ENCODE data around the gene DCLK2.
"Not testable (repeated sequence)": the region's sequence is repeated elsewhere in the genome, so short reads cannot be mapped to it uniquely, and the experiment has no call there.

DCLK2 gene

DNA sequence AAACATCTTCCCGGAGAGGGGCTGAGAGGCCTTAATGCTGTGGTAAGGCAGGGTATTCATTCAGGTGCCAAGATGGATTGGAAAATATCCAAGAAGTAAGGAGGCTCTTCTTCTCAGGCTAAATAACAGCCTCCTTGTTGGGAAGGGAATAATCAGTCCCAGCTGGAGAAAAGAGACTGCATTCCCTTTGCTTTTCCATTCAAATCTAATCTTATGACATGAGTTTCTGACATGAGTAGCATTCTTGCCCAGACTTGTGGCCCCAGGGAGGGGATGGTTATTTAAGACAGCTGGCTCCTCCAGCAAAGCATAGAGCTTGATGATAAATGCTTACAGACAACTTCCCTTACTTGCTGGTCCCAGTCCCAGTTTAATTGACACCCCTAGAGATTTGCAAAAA, 98.3 kb downstream of the DCLK2 start:
- Mint-ChIP-seq H3K4me3 (no peak overlapping the region), H3K9me3 (no peaks in the 10 kb centered on the region), H3K4me1 (no peaks in the 10 kb centered on the region), H3K36me3 (no peaks in the 10 kb centered on the region), H3K27me3 (peaks cover 3% of the 10 kb centered on the region), H3K27ac (no peak overlapping the region)

DNA sequence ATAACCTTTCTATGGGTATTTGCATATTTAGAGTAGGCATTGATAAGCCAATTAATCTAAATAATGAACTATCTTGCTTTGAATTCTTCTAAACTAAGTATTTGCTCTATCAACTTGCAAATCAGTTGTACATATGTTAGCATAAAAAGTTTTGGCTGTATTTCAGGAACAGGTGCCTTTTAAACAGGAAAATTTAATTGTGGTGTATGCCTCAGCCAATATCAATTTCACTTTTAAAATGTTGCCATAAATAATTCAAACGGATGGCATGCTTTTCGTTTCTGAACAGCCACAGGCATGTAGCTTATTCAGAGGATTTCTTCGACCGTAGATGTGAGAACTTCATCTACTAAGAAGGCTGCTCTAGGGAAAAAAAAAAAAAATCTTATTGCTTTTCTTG, 99.9 kb downstream of the DCLK2 start:
- H3K36me3 Mint-ChIP-seq = no peaks in the 10 kb centered on the region
- H3K27me3 Mint-ChIP-seq = peaks cover 3% of the 10 kb centered on the region
- no peaks in the 10 kb centered on the region for H3K4me1 Mint-ChIP-seq
- no peak overlapping the region for H3K27ac Mint-ChIP-seq
- H3K9me3 Mint-ChIP-seq = no peaks in the 10 kb centered on the region
- H3K4me3 Mint-ChIP-seq = no peak overlapping the region

DNA sequence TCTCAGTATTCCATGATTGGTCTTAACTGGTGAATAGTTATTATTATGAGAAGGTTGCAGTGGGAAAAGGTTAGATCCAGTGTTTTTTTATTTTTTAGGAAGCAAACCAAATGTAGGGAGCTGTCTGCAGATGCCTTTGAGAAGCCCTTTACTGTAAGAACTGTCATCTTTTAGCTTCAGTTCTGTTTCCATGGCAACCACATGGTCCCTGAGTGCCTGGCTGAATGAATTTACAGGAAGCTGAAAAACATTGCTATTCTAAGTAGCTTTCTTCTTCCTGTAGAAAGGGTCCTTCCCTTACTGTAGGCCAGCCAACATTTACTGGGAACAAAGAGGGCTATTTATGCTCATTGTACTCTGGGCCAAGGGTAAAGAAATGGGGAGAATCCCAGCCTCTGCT, 103.3 kb downstream of the DCLK2 start:
- Mint-ChIP-seq H3K27me3 (peaks cover 9% of the 10 kb centered on the region), H3K36me3 (no peaks in the 10 kb centered on the region), H3K4me3 (no peak overlapping the region), H3K9me3 (no peaks in the 10 kb centered on the region), H3K27ac (no peak overlapping the region), H3K4me1 (no peaks in the 10 kb centered on the region)

DNA sequence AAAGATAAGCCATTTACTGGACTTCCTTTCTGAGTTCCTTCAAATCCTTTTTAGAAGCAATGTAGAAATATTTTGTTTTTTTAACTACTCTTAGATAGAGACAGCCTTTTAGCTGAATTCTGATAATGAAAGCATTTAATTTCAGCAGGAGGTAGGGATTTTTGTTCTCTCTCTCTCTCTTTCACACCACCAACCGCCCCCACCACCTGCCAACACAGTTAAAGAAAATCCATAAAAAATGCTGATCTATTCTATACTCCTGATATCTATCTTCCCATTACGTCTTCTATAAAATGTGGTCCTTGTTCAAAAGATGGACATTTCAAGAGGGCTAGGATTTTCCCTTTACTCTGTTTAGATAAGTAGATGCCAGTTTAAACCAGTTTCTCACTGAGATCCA, 104.5 kb downstream of the DCLK2 start:
- no peaks in the 10 kb centered on the region for H3K36me3 Mint-ChIP-seq
- H3K4me3 Mint-ChIP-seq = no peak overlapping the region
- no peaks in the 10 kb centered on the region for H3K9me3 Mint-ChIP-seq
- H3K27ac Mint-ChIP-seq = no peak overlapping the region
- peaks cover 10% of the 10 kb centered on the region for H3K27me3 Mint-ChIP-seq
- H3K4me1 Mint-ChIP-seq = no peaks in the 10 kb centered on the region

DNA sequence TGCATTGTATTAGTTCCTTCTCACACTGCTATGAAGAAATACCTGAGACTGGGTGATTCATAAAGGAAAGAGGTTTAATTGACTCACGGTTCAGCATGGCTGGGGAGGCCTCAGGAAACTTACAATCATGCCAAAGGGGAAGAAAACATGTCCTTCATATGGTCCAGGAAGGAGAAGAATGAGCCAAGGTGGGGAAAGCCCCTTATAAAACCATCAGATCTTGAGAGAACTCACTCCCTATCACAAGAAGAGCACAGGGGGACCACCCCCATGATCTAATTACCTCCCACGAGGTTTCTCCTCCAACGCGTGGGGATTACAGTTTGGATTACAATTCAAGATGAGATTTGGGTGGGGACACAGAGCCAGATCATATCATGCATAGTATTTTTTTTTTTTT, 106.8 kb downstream of the DCLK2 start:
- peaks cover 10% of the 10 kb centered on the region for H3K27me3 Mint-ChIP-seq
- H3K4me3 Mint-ChIP-seq, H3K36me3 Mint-ChIP-seq, H3K4me1 Mint-ChIP-seq, H3K27ac Mint-ChIP-seq, H3K9me3 Mint-ChIP-seq: not testable (repeated sequence)

DNA sequence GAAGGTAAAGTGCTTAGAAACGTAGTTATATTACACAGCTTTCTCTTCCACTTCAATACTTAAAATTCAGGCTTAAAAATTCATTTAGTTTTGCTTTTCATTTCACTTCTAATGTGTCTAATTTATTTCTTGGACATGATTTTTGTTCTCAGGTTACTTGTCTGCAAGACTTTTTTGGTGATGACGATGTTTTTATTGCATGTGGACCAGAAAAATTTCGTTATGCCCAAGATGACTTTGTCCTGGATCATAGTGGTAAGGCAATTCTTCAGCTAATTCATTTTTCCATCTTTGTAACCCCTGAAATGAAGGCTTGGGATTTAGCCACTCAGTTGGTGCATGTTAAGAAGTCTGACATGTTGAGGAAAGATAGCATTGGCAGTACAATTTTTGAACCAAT, 114.7 kb downstream of the DCLK2 start:
- Mint-ChIP-seq H3K27me3 (no peaks in the 10 kb centered on the region), H3K4me3 (no peak overlapping the region), H3K36me3 (no peaks in the 10 kb centered on the region), H3K9me3 (no peaks in the 10 kb centered on the region), H3K27ac (no peak overlapping the region), H3K4me1 (no peaks in the 10 kb centered on the region)

DNA sequence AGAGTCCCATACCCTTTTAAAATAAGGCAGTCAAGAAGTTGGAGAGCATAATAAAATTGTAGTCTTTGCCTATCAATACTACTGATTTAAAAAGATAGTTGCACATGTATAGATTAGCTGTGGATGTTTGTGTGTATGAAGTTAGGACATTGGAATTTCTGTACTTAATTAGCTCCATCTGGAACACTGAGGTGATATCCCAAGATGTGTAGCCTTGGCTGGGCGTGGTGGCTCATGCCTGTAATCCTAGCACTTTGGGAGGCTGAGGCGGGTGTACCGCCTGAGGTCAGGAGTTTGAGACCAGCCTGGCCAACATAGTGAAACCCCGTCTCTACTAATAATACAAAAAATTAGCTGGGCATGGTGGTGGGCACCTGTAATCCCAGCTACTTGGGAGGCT, 119.0 kb downstream of the DCLK2 start:
- H3K4me3 Mint-ChIP-seq, H3K36me3 Mint-ChIP-seq, H3K4me1 Mint-ChIP-seq, H3K27me3 Mint-ChIP-seq, H3K27ac Mint-ChIP-seq, H3K9me3 Mint-ChIP-seq: not testable (repeated sequence)

DNA sequence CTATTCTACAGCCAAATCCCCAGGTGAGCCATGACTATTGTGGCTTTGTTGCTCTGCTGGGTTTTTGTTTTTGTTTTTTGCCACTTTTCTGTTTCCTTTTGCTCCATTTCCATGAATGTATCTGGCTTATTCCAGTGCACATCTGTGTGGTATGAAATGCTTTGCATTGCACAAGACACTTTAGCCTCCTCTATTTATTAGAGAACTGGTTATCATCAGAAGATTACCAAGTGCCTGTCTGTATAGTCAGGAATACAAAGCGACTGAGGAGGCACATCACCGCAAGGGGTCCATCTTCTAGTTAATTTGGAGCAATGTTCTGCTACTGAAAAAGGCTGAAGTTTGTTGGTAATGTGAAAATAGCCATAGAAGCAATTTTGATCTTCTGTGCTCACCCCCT, 120.8 kb downstream of the DCLK2 start:
- Mint-ChIP-seq H3K4me1 (no peaks in the 10 kb centered on the region), H3K27me3 (peaks cover 2% of the 10 kb centered on the region), H3K4me3 (no peak overlapping the region)

DNA sequence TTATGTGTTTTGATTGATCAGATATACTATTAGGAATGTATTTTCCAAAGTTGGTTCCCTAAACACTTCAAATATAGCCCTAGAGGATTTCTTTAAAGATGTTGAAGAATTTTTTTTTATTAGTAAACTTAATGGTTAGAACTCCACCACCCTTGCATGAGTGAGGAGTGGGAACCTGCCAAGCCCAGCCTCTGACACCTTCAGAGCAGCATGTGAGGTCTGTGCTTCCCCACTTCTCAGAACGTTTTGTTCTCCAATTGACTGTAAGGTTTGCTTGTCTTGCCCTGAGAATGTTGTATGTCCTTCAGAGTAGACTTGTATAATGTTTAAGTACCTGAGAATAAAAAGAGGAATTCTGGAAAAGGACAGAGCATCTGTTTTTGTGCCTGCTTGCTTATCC, 126.8 kb downstream of the DCLK2 start:
- Mint-ChIP-seq H3K4me3 (no peak overlapping the region), H3K9me3 (no peaks in the 10 kb centered on the region), H3K27ac (no peak overlapping the region), H3K4me1 (no peaks in the 10 kb centered on the region), H3K27me3 (peaks cover 2% of the 10 kb centered on the region), H3K36me3 (no peaks in the 10 kb centered on the region)

More for the DNA sequence above, 120.8 kb downstream of the DCLK2 start:
- no peaks in the 10 kb centered on the region for H3K36me3 Mint-ChIP-seq
- no peak overlapping the region for H3K27ac Mint-ChIP-seq
- H3K9me3 Mint-ChIP-seq = no peaks in the 10 kb centered on the region

DNA sequence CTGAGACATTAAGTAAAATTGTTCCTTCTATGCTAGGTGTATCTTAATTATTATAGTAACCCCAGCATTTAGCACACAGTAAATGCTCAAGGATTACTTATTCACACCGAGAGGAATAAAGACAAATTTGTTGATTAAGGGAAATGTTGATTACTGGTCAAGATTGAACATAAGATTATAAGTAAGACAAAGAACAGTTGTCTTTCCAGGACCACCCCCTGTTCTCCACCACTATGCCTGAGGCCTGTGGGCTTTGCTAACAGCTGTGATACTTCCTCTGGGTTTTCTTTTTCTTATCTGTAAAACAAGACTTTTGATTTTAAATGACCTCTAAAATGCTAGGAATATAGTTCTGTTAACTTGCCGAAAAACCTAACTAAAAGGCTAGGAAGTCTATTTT, 128.0 kb downstream of the DCLK2 start:
- H3K4me1 Mint-ChIP-seq = no peaks in the 10 kb centered on the region
- no peaks in the 10 kb centered on the region for H3K27me3 Mint-ChIP-seq
- H3K36me3 Mint-ChIP-seq = no peaks in the 10 kb centered on the region
- H3K4me3 Mint-ChIP-seq = no peak overlapping the region
- no peaks in the 10 kb centered on the region for H3K9me3 Mint-ChIP-seq
- H3K27ac Mint-ChIP-seq = no peak overlapping the region

DNA sequence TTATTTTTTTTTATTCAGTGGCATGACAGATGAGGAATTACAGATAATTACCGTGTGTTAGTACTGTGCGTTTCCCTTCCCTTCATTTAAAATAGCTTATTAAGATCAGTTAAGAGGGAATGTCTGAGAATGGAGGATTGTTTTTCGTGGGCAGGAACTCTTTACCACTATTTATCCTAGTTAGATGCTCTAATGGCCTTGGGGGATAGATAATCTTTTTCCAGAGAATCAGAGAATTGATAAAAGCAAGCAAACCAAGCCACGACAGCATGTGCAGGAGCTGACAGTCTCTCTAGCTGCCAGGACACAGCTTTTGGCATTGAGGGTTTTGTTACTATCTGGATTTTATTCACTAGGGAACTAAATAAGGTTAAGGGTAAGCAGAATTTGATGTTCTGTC, 128.7 kb downstream of the DCLK2 start:
- Mint-ChIP-seq H3K4me1 (no peaks in the 10 kb centered on the region), H3K27me3 (no peaks in the 10 kb centered on the region), H3K4me3 (no peak overlapping the region), H3K36me3 (no peaks in the 10 kb centered on the region), H3K9me3 (no peaks in the 10 kb centered on the region), H3K27ac (no peak overlapping the region)

DNA sequence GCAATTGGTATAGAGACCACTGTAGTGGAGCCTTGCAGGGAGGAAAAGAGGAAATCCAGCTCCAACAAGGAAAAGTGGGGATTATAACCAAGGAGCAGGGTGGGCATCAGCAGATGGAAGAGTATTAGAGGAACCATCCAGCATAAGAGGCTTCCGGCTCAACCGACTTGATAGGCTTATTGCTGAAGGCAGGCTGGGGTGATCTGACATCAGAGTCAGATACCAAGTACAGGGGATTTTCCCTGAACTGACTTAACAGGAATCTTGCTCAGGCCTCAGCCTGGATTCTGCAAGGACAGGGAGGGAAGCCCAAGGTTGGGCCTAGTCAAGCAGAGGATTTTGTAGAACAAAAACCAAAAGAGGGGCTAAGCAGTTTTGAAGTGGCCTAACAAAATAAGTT, 129.6 kb downstream of the DCLK2 start:
- Mint-ChIP-seq H3K27ac (no peak overlapping the region), H3K4me3 (no peak overlapping the region), H3K36me3 (no peaks in the 10 kb centered on the region), H3K27me3 (no peaks in the 10 kb centered on the region), H3K4me1 (no peaks in the 10 kb centered on the region), H3K9me3 (no peaks in the 10 kb centered on the region)

DNA sequence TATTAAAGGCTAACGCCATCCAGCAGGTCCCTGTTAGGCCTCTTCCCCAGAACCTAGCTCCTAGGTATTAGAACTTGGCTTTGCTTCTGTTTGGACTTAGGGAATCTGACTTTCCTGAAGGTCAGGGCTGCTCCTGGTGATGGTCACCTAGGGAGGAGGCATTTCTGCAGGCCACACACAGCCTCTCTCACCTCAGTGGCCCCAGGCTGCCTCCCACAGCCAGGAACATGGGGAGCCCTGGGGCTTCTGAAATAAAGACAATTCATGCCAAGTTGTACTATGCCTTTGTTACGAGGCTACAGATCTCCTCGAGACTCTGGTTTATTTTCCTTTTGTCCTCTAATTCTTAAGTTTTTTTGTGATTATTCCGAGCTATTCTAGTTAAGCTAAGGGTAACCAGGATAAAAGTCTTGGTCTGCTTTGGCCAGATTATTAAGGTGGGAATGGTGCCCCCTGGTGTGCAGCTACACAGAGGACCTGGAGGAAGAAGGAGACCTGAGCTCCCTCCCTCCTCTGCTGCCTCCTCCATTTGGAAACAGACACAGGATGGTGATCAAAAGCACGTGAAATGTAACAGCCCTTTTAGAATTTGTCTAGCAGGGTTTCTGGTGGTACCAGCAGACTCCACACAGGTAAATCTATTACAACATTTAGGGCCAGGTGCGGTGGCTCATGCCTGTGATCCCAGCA, 131.0 kb downstream of the DCLK2 start:
- Mint-ChIP-seq H3K9me3 (no peaks in the 10 kb centered on the region), H3K36me3 (no peaks in the 10 kb centered on the region), H3K4me3 (no peak overlapping the region), H3K27me3 (no peaks in the 10 kb centered on the region), H3K4me1 (no peaks in the 10 kb centered on the region), H3K27ac (no peak overlapping the region)

DNA sequence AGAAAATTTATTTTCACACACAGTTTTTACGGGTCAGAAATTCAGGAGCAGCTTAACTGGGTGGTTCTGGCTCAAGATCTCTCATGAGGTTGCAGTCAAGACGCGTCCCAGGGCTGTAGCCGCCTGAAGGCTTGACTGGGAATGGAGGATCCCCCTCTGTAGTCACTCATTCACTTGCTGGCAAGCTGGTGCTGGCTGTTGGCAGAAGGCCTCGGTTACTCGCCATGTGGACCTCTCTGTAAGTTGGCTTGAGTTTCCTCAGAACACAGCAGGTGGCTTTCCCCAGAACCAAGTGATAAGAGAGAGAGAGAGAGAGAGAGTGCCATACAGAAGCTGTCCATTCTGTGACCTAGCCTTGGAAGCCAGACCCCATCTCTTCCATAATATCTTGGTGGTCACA, 132.8 kb downstream of the DCLK2 start:
- Mint-ChIP-seq H3K4me3 (no peak overlapping the region), H3K27me3 (no peaks in the 10 kb centered on the region), H3K4me1 (no peaks in the 10 kb centered on the region), H3K27ac (no peak overlapping the region), H3K36me3 (no peaks in the 10 kb centered on the region), H3K9me3 (no peaks in the 10 kb centered on the region)

DNA sequence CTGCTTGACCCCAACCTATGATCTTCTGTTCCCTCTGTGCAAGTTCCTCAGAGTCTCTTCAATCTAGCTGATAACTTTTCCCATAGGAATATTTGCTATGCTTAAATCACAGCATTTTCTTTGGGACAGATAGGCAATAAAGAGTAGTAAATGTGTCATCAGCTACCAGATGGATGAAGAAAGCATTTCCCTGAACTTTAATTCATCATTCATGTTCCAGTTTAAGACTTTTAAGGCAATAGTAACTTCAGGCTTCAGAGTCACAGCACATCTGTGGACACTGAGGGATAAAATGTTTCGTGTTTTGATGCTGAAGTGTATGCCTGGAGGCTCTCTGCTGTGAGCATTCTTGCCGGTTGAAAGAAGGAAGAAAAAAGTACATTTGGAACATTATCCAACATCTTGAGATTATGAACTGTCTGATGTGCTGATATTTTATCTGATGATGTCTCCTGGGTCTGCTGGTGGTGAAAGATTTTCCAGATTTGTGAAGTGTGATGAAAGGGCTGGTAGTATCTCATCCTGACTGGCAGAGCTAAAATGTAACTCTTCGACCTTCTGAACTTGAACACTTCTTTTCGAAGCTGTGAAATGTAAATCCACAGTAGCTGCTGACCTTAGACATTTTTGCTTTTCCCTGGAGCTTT, 133.7 kb downstream of the DCLK2 start:
- H3K4me1 Mint-ChIP-seq = no peaks in the 10 kb centered on the region
- no peak overlapping the region for H3K4me3 Mint-ChIP-seq
- H3K27me3 Mint-ChIP-seq = no peaks in the 10 kb centered on the region
- no peaks in the 10 kb centered on the region for H3K36me3 Mint-ChIP-seq
- H3K27ac Mint-ChIP-seq = no peak overlapping the region
- H3K9me3 Mint-ChIP-seq = no peaks in the 10 kb centered on the region

DNA sequence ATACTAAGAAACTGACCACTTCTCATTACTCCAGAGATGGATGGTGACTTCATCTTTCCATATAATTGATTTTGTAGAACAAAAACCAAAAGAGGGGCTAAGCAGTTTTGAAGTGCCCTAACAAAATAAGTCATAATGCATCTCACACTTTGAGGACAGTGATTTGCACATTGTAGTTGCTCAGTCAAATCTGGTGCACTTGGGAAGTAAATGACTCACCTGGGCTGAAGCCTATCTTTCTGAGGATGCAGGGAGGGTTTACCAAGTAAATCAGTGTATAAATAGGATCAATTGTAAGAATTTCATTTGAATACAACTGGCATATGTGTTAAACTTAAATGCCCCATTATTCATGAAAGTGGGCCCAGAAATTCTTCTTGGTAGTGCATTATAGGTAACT, 134.2 kb downstream of the DCLK2 start:
- H3K4me1 Mint-ChIP-seq = no peaks in the 10 kb centered on the region
- no peak overlapping the region for H3K4me3 Mint-ChIP-seq
- H3K36me3 Mint-ChIP-seq = no peaks in the 10 kb centered on the region
- H3K27ac Mint-ChIP-seq = no peak overlapping the region
- H3K9me3 Mint-ChIP-seq = no peaks in the 10 kb centered on the region
- no peaks in the 10 kb centered on the region for H3K27me3 Mint-ChIP-seq

DNA sequence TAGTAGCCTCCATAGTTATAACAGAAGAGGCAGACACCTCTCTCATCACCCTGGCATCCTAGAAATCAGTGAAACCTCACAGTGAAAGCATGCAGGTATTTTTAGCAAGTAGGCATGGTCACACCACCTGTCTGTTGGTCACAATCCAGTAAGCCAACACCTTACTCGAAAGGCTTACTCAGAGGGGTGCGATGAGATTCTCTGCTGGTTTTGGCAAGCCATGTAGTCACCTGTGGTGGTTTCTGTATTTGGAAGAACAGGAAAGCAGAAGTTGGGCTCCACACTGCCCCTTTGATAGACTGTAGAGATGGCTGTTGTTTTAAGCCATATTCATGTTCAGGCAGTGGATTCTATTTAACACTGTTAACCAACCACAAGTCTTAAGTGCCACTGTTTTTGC, 134.7 kb downstream of the DCLK2 start:
- H3K27ac Mint-ChIP-seq = no peak overlapping the region
- no peaks in the 10 kb centered on the region for H3K9me3 Mint-ChIP-seq
- no peaks in the 10 kb centered on the region for H3K36me3 Mint-ChIP-seq
- no peaks in the 10 kb centered on the region for H3K4me1 Mint-ChIP-seq
- H3K27me3 Mint-ChIP-seq = no peaks in the 10 kb centered on the region
- H3K4me3 Mint-ChIP-seq = no peak overlapping the region

All from activated naive CD4-positive, alpha-beta T cell treated with anti-CD3 and anti-CD28 coated beads, Interleukin-2, amount 50 U/mL, for 24 hours (primary cell).